Neuronal stem cell (in vitro differentiated cells): ENCODE measurements around the gene MARS2. TPM values are rescaled to one million over a fixed set of nuclear protein-coding genes. Genes with fewer than 3 reads are reported as not detected.

ENCODE experiments used
- DNase-seq: peaks from one replicate; pipeline ENCODE4 v3.0.0-alpha.2; 2013; ENCODE audit warnings: low spot score
- H2AFZ ChIP-seq: one replicate; pipeline ENCODE4 v1.6.1; 2013; ENCODE audit warnings: mild to moderate bottlenecking, low read length, inconsistent platforms
- H2AK5ac ChIP-seq: 2 replicates; pipeline ENCODE4 v1.6.1; 2013; ENCODE audit warnings: low read depth, mild to moderate bottlenecking, inconsistent platforms, low read length, moderate library complexity, mixed read lengths
- H2BK120ac ChIP-seq: 2 replicates; pipeline ENCODE4 v1.6.1; 2013; ENCODE audit warnings: low read depth, mild to moderate bottlenecking, inconsistent platforms, low read length, moderate library complexity, mixed read lengths
- H2BK12ac ChIP-seq: one replicate; pipeline ENCODE4 v1.6.1; 2013; ENCODE audit warnings: low read length, inconsistent platforms
- H2BK15ac ChIP-seq: 2 replicates; pipeline ENCODE4 v1.6.1; 2013; ENCODE audit warnings: mild to moderate bottlenecking, low read length, inconsistent platforms, mixed read lengths
- H2BK5ac ChIP-seq: one replicate; pipeline ENCODE4 v1.6.1; 2013; ENCODE audit warnings: inconsistent platforms, mild to moderate bottlenecking, low read length, moderate library complexity
- H3K14ac ChIP-seq: one replicate; pipeline ENCODE4 v1.6.1; 2013; ENCODE audit warnings: low read length, inconsistent platforms
- H3K18ac ChIP-seq: 2 replicates; pipeline ENCODE4 v1.6.1; 2013; ENCODE audit warnings: low read length, inconsistent platforms
- H3K23ac ChIP-seq: 2 replicates; pipeline ENCODE4 v1.6.1; 2013; ENCODE audit warnings: low read depth, mild to moderate bottlenecking, mixed read lengths, low read length, inconsistent platforms; ENCODE audit not compliant: poor library complexity
- H3K27ac ChIP-seq: replicated peaks from 3 replicates; pipeline ENCODE4 v1.5.1; 2013; ENCODE audit warnings: low read length, inconsistent platforms
- H3K27me3 ChIP-seq, 3 experiments: 2 replicates each; pipeline ENCODE4 v1.6.1; 2013; ENCODE audit warnings: low read length in 3 of 3, mild to moderate bottlenecking in 2 of 3, inconsistent platforms in 1 of 3, low read depth in 1 of 3, mixed read lengths in 1 of 3, moderate library complexity in 1 of 3; ENCODE audit not compliant: control insufficient read depth in 3 of 3, insufficient read depth in 3 of 3
- H3K36me3 ChIP-seq, 2 donors: replicated peaks in 1 of 2; 2 replicates each; pipeline ENCODE4 v1.6.1; 2013; ENCODE audit warnings: low read length in 2 of 2; ENCODE audit not compliant: control insufficient read depth in 2 of 2, insufficient read depth in 2 of 2
- H3K4ac ChIP-seq: 2 replicates; pipeline ENCODE4 v1.6.1; 2013; ENCODE audit warnings: inconsistent platforms, mild to moderate bottlenecking, low read length, moderate library complexity
- H3K4me1 ChIP-seq, 2 donors: 1 replicate in 1 of 2; 2 replicates in 1 of 2; pipeline ENCODE4 v1.6.1; 2013; ENCODE audit warnings: low read length in 2 of 2, low read depth in 1 of 2; ENCODE audit not compliant: control insufficient read depth in 2 of 2, insufficient read depth in 1 of 2
- H3K4me2 ChIP-seq: one replicate; pipeline ENCODE4 v1.6.1; 2013; ENCODE audit warnings: mild to moderate bottlenecking, low read length, inconsistent platforms; ENCODE audit not compliant: insufficient read depth, poor library complexity, severe bottlenecking
- H3K4me3 ChIP-seq, 2 donors: 2 replicates each; pipeline ENCODE4 v1.5.1; 2013; ENCODE audit warnings: low read length in 2 of 2, mild to moderate bottlenecking in 2 of 2, inconsistent platforms in 1 of 2, moderate library complexity in 1 of 2
- H3K79me1 ChIP-seq: one replicate; pipeline ENCODE4 v1.6.1; 2013; ENCODE audit warnings: low read depth, mild to moderate bottlenecking, inconsistent platforms, low read length, moderate library complexity
- H3K9ac ChIP-seq: one replicate; pipeline ENCODE4 v1.6.1; 2013; ENCODE audit warnings: mild to moderate bottlenecking, low read depth, low read length, inconsistent platforms; ENCODE audit not compliant: poor library complexity
- H3K9me3 ChIP-seq, 2 donors: replicated peaks in 1 of 2; 2 replicates each; pipeline versions ENCODE3 to v1.6.1; 2013; ENCODE audit warnings: low read length in 2 of 2, mild to moderate bottlenecking in 2 of 2, inconsistent platforms in 1 of 2, low read depth in 1 of 2, mixed read lengths in 1 of 2, moderate library complexity in 1 of 2; ENCODE audit not compliant: control insufficient read depth in 2 of 2, insufficient read depth in 1 of 2
- H4K8ac ChIP-seq: one replicate; pipeline ENCODE4 v1.6.1; 2013; ENCODE audit warnings: low read depth, mild to moderate bottlenecking, inconsistent platforms, low read length, moderate library complexity
- H4K91ac ChIP-seq: one replicate; pipeline ENCODE4 v1.6.1; 2013; ENCODE audit warnings: low read length, low read depth, mild to moderate bottlenecking, inconsistent platforms; ENCODE audit not compliant: poor library complexity
- WGBS, 2 donors: extraction: QIAGEN DNeasy Blood & Tissue Kit; methylation state at CpG; one replicate each; pipeline ENCODE4 v1.1.7; 2013; ENCODE audit warnings: missing lambda C conversion rate in 2 of 2, mixed read lengths in 1 of 2; ENCODE audit not compliant: insufficient read length in 2 of 2, insufficient replicate concordance in 1 of 2; ENCODE audit errors: extremely low coverage in 2 of 2; 5-methylcytosine and 5-hydroxymethylcytosine counted together
- polyA plus RNA-seq, 2 experiments: library from polyadenylated mRNA; stranded (reverse); fragments of 200-250 nt; gene quantifications; one replicate each; pipeline ENCODE4 v1.2.3, GENCODE V29; 2013

Gene MARS2
- polyA plus RNA-seq (2013, experiment 1 of 2): 4.5 TPM
- 4.7 TPM for polyA plus RNA-seq (2013, experiment 2 of 2)

DNA sequence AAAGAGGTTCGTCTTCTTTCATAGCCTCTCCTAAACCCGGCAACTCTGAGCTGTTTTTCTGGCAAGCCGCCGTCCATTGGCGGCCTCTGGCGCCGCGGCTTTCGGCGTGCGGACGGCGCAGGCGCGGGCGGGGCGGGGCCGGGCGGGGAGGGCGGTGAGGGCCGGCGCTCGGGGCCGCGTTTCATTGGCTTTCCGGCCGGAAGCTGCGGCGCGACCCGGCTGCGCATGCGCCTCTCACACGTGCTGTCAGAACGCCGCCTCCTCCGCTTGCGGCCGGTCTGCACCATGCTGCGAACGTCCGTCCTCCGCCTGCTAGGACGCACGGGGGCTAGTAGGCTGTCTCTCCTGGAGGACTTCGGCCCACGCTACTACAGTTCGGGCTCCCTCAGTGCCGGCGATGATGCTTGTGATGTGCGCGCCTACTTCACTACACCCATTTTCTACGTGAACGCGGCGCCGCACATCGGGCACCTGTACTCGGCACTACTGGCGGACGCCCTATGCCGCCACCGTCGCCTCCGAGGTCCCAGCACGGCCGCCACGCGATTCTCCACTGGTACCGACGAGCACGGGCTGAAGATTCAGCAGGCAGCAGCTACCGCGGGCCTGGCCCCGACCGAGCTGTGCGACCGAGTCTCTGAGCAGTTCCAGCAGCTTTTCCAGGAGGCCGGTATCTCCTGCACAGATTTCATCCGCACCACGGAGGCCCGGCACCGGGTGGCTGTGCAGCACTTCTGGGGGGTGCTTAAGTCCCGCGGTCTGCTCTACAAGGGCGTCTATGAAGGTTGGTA, at the start of gene MARS2:
Gene MARS2, plus strand, starts transcription at position 249 of the 791 bp plus-strand sequence. Its CDS starts 37 bp downstream, at position 286.
- Histone ChIP-seq H2BK15ac (no peak within 1 kb of the TSS), H3K27me3 (no peaks in the 10 kb centered on the region), H2BK12ac (no peak within 1 kb of the TSS), H3K9me3 (no peaks in the 10 kb centered on the region), H3K18ac (peak within 1 kb of the TSS; percentile 6), H3K4ac (no peak within 1 kb of the TSS), H4K91ac (no peak within 1 kb of the TSS), H3K4me3 (peak within 1 kb of the TSS; percentile 85 to 95), H2BK5ac (no peak within 1 kb of the TSS), H2AFZ (peak within 1 kb of the TSS; percentile 96), H3K23ac (peak within 1 kb of the TSS; percentile 66), H3K36me3 (peaks cover 0 to 14% of the 10 kb centered on the region in 2 donors), H2BK120ac (no peak within 1 kb of the TSS), H4K8ac (no peak within 1 kb of the TSS), H3K27ac (no peak within 1 kb of the TSS), H2AK5ac (no peak within 1 kb of the TSS), H3K9ac (peak within 1 kb of the TSS; percentile 89), H3K4me1 (peaks cover 7 to 10% of the 10 kb centered on the region in 2 donors), H3K79me1 (peaks cover 9% of the 10 kb centered on the region), H3K14ac (peak within 1 kb of the TSS; percentile 39), H3K4me2 (peak within 1 kb of the TSS; percentile 97)
- peak; percentile 91 for DNase-seq
- WGBS, 2 donors: no CpG with 5 or more reads among the region's 86 CpGs

DNA sequence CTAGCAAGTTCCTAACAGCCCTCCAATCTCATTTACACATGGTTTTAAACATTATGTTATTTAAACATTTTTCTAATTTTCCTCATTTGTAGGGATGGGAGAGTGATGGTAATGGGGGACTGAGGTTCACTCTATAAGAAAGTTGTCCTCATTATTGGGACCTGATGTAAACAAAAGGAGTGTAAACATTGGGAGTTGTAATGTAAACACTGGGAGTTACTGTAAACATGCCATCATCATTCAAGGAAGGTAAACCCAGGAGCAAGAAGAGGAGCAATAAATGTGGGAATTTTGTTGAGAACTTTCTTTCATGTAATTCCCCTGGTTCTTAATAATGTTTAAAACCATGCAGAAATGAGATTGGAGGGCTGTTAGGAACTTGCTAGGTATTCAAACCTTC, 47.6 kb upstream of the MARS2 start:
- Histone ChIP-seq H3K9ac (no peak overlapping the region), H3K4ac (no peak overlapping the region), H3K79me1 (no peaks in the 10 kb centered on the region), H4K8ac (no peak overlapping the region), H3K9me3 (peaks cover 0 to 11% of the 10 kb centered on the region in 2 donors), H3K14ac (no peak overlapping the region), H3K4me3 (no peak overlapping the region), H3K27me3 (no peaks in the 10 kb centered on the region), H3K4me1 (no peaks in the 10 kb centered on the region), H3K27ac (no peak overlapping the region), H3K36me3 (peaks cover 0 to 16% of the 10 kb centered on the region in 2 donors), H3K18ac (no peak overlapping the region), H2BK5ac (no peak overlapping the region), H2BK12ac (no peak overlapping the region), H4K91ac (no peak overlapping the region), H2AFZ (no peak overlapping the region), H2BK120ac (no peak overlapping the region), H2AK5ac (no peak overlapping the region), H3K4me2 (no peak overlapping the region), H2BK15ac (no peak overlapping the region), H3K23ac (no peak overlapping the region)
- no peak for DNase-seq

DNA sequence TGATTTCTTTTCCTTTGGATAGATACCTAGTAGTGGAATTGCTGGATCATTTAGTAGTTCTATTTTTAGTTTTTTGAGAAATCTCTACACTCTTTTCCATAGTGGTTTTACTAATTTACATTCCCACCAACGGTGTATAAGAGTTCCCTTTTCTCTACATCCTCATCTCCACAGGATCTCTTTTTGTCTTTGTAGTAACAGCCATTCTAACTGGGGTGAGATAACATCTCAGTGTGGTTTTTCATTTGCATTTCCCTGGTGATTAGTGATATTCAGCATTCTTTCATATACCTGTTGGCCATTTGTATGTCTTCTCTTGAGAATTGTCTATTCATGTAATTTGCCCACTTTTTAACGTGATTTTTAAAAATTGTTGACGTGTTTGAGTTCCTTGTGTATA, 43.5 kb upstream of the MARS2 start:
- no peaks in the 10 kb centered on the region for H3K79me1 ChIP-seq
- no peak for DNase-seq
- no peak overlapping the region for H2AFZ ChIP-seq
- H3K4me3 ChIP-seq: no peak overlapping the region
- no peak overlapping the region for H3K23ac ChIP-seq
- H3K4me2 ChIP-seq: no peak overlapping the region
- H4K8ac ChIP-seq: no peak overlapping the region
- H3K4ac ChIP-seq: no peak overlapping the region
- peaks cover 0 to 33% of the 10 kb centered on the region in 2 donors for H3K9me3 ChIP-seq
- no peak overlapping the region for H2BK5ac ChIP-seq
- no CpG with 5 or more reads among the region's 3 CpGs for WGBS, 2 donors
- H2BK120ac ChIP-seq: no peak overlapping the region
- no peak overlapping the region for H2AK5ac ChIP-seq
- H2BK12ac ChIP-seq: no peak overlapping the region
- no peak overlapping the region for H3K27ac ChIP-seq
- no peak overlapping the region for H3K9ac ChIP-seq
- no peaks in the 10 kb centered on the region for H3K27me3 ChIP-seq
- no peak overlapping the region for H2BK15ac ChIP-seq
- H4K91ac ChIP-seq: no peak overlapping the region
- no peaks in the 10 kb centered on the region for H3K4me1 ChIP-seq
- no peak overlapping the region for H3K18ac ChIP-seq
- H3K14ac ChIP-seq: no peak overlapping the region
- no peaks in the 10 kb centered on the region for H3K36me3 ChIP-seq

DNA sequence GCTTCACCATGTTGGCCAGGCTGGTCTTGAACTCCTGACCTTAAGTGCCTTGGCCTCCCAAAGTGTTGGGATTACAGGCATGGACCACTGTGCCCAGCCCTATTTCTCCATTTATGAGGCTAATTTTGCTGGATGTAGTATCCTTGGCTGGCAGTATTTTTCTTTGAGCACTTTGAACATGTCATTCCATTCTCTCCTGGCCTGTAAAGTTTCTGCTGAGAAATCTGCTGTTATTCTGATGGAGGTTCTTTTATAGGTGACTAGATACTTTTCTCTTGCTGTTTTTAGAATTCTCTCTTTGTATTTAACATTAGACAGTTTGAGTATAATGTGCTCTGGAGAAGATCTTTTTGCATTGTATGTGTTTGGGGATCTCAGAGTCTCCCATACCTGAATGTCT, 38.9 kb upstream of the MARS2 start:
- Histone ChIP-seq H2AFZ (no peak overlapping the region), H3K9me3 (peaks cover 2 to 53% of the 10 kb centered on the region in 2 donors), H3K27ac (no peak overlapping the region), H2BK120ac (no peak overlapping the region), H3K36me3 (peaks cover 0 to 6% of the 10 kb centered on the region in 2 donors), H3K4ac (no peak overlapping the region), H3K14ac (no peak overlapping the region), H2BK5ac (no peak overlapping the region), H4K8ac (no peak overlapping the region), H3K4me2 (no peak overlapping the region), H4K91ac (no peak overlapping the region), H3K27me3 (no peaks in the 10 kb centered on the region), H2BK15ac (no peak overlapping the region), H3K4me1 (no peaks in the 10 kb centered on the region), H3K9ac (no peak overlapping the region), H3K79me1 (no peaks in the 10 kb centered on the region), H2AK5ac (no peak overlapping the region), H3K23ac (no peak overlapping the region), H2BK12ac (no peak overlapping the region), H3K18ac (no peak overlapping the region), H3K4me3 (no peak overlapping the region)
- DNase-seq: no peak
